GM19328 (cell line): Measurements from ENCODE around the gene CSNK1G1.
"Not testable (repeated sequence)": the region's sequence is repeated elsewhere in the genome, so short reads cannot be mapped to it uniquely, and the experiment has no call there.

Experiments used
- ATAC-seq: cut with Tn5 transposase; IDR thresholded peaks from one replicate; pipeline ENCODE4 v1.9.1; 2021; ENCODE audit warnings: mild to moderate bottlenecking, moderate library complexity; ENCODE audit not compliant: unreplicated experiment

CSNK1G1 gene

DNA sequence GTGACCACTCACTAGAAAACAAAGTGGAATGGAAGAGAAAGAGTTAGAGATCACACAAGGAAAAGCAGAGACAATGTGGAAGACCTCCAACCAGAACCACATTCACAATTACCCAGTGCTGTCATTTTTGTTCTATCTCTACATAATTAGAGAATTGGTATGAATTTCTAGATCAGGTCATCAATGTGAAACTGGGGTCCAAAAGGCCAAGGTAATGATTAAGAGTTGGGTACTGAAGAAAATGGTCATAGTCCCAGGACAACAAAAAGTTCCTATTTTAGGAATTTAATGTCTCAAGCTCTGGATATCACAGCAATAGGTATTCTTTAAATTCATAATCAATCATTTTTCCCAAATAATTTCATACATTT lies 108.5 kb downstream of the CSNK1G1 start:
- no peak for ATAC-seq

DNA sequence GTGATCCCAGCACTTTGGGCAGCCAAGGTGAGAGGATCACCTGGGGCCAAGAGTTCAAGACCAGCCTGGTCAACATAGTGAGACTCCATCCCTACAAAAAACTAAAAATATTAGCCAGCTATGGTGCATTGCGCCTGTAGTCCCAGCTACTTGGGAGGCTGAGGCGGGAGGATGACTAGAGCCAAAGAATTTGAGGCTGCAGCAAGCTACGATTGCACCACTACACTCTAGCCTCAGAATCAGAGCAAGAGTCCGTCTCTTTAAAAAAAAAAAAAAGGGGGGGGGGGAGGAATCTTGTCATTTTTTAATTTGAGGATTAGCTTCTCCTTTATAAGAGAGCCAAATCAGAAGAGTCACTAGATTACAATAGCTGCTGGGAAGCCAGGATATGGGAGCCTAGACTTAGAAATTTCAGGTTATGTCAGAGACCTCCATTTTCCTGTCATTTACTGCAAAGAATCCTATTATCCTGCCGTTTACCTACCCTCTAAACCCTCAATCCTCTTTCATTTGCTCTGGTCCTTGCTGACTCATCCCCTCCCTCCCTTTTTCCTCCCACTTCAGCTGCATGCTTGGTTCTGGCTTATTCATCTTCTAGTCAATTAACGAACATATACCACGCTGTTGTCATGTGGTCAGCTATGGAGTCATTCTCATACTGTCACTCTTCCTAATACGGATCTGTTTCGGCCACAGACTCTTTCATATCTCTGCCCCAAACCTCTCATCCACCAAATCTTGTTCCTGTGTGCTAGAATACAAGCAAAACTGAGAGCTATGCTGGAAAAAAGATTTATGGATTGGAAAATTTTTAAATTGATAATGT lies 109.4 kb downstream of the CSNK1G1 start:
- peak; percentile 68 for ATAC-seq

DNA sequence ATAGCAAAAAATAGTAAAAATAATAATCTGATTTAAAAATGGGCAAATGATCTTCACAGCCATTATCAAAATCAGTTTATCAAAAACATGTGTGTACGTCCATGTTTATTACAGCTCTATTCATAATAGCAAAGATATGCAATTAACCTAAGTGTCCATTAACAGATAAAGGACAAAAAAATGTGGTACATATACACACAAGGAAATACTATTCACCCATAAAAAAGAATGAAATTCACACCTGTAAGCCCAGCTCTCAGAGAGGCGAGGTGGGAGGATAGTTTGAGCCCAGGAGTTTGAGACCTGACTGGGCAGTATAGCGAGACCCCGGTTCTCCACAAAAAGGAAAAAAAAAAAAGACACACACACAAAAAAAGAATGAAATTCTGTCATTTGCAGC lies 110.6 kb downstream of the CSNK1G1 start:
- no peak for ATAC-seq

DNA sequence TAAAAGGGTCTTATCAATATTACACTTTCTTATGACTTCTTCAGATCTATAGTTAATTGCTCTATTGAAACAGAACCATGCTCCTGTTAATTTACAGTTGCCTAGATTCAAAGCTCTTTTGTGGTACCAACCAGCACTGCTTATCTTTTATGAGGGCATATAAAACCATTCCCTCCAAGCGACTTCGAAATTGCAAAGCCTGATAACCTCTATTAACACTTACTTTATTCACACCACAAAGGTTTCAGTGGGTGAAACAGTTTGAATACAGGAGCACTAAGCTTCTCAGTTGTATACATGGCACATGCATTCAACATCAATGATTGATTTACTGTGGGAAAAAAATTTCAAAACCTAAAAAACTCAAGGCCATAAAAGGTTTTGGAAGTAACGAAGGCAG lies 118.3 kb downstream of the CSNK1G1 start:
- no peak for ATAC-seq

DNA sequence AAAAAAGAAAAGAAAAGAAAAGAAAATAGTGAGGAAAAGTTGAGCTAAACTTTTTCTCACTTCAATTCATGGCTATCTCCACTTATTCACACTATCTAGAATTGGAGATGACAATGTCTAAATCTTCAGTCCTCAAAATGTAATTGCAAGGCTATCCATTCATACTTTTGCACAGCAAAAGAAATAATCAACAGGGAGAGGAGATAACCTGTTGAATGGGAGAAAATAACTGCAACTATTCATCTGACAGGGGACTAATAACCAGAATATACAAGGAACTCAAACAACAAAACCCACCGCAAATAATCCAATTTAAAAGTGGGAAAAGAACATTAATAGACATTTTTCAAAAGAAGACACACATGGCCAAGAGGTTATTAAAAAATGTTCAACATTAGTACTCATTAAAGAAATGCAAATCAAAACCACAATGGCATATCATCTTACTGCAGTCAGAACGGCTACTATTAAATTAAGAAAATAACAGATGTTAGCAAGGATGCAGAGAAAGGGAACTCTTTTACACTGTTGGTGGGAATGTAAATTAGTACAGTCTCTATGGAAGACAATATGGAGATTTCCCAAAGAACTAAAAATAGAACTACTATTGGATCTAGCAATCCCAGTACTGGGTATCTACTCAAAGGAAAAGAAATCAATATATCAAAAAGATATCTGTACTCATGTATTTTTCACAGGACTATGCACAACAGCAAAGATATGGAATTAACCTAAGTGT lies 119.6 kb downstream of the CSNK1G1 start:
- no peak for ATAC-seq

DNA sequence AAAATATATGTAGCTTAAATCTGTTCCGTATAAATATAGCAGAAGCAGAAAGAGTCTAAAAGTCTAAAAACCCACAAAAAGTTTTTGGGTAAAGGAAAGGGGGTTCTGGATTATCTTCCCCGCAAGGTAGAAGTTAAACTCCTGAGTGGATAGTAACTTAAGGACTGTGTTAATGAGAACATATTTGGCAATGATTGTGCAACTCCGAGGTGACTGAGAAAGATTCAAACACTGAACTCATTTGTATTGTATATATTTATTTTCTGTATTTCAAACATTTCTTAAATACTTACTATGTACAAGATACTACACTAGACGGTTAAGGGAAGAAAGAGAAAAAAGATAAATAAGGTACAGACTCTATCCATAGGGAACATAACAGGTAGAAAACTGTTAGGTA lies 120.4 kb downstream of the CSNK1G1 start:
- no peak for ATAC-seq

DNA sequence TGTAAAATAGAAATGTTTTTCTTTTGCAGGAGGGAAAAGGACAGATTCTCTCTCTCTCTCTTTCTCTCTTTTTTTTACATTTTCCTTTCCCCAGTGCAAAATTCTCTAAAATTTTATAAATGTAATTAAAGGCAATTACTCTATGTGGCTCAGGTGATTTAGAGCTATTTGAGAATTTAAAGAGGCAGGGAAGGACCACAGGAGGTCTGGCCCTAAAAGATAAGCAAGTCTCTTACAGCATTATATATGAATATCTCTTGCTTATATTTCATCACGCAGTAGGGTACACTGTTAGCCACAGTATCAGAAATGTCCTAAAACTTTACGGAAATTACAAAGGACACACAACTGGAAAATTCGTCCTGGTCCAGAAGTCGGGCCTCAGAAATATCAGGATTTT lies 122.7 kb downstream of the CSNK1G1 start:
- no peak for ATAC-seq

DNA sequence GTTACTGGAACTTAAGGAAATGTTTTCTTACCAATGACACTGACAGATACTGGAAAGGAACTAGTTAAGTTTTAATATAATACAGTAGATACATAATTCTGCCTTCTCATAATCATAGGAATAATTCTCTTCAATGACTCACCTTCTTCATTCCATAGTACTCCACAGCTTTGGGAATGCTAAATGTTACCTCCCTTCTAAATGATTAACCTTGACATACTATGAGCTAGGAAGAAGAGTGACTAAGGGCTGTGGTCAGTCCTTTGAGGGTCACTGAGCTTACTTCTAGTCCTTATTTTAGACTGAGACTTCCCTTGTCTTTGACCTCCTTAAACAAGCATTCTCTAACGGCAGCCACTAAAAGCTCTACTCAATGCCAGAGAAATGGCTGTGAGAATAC lies 123.6 kb downstream of the CSNK1G1 start:
- no peak for ATAC-seq

DNA sequence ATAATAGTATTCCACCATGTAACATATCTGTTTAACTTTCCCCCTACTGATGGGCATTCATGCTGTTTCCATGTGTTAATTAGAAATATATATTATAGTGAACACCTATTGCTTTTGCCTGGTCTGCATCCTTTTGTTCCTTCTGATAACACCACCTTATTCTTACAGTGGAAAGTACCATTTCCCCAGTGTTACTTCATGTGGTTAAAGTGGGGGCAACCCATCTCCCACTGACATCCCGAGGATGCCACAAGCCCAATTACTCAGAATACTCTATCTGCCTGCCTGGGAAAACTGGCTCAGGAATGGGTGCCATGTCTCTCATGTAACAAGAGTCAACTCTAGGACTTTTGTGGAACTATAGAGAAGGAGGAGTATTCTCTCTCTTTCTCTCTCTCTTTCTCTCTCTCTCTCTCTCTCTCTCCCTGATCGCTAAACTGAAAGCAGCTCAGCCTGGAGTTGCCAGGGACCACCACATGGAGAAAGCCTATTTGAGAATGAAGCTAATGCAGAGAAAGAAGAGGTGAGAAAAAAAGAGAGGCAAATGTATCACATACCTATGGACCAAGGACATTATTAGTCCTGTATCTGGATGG lies 126.7 kb downstream of the CSNK1G1 start:
- ATAC-seq: no peak

DNA sequence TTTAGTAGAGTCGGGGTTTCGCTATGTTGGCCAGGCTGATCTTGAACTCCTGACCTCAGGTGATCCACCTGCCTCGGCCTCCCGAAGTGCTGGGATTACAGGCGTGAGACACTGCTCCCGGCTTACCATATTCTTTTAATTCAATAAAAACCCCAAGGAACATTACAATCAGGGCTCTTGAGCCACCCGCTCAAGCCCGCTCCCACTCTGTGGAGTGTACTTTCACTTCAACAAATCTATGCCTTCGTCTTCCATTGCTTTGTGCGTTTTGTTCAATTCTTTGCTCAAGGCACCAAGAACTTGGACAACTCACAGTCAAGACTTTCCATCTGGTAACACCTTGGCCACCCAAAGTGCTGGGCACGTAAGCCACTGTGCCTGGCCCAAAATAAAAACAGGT lies 130.2 kb downstream of the CSNK1G1 start:
- no peak for ATAC-seq

DNA sequence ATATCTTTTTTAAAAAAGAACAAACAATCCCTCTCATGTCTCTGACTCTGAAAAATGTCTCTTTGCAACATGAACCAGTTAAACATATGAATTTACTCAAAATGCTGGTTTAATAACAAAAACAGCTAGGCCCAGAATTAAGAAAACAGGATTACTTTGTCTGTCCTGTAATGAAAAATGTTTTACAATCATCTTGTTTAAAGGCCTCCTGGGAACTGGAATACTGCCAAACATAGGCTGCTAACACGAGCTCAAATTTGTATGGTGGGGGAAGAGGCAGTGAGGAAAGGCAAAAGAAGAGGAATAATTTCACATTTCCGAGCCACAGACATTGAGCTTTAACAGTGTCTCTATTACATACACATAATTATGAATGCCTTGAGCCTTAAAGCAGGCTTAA lies 131.5 kb downstream of the CSNK1G1 start:
- no peak for ATAC-seq

DNA sequence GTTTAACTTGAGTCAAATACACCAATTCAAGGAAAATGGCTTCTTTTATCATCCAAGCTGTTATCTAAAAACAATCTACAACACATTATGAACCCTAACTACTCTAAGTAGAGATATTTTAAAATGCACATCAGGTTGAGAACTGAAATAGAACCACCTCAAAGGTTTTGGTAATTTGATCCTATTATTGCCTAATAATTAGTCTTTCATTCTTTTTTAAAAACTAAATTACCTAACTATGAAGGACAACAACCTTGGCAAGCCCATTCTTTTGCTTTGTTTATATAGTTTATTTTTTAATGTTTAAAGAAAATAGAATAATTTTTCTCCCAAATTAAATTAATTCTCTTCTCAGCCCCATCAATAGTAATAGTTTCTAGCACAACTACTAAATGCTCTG lies 132.1 kb downstream of the CSNK1G1 start:
- no peak for ATAC-seq

DNA sequence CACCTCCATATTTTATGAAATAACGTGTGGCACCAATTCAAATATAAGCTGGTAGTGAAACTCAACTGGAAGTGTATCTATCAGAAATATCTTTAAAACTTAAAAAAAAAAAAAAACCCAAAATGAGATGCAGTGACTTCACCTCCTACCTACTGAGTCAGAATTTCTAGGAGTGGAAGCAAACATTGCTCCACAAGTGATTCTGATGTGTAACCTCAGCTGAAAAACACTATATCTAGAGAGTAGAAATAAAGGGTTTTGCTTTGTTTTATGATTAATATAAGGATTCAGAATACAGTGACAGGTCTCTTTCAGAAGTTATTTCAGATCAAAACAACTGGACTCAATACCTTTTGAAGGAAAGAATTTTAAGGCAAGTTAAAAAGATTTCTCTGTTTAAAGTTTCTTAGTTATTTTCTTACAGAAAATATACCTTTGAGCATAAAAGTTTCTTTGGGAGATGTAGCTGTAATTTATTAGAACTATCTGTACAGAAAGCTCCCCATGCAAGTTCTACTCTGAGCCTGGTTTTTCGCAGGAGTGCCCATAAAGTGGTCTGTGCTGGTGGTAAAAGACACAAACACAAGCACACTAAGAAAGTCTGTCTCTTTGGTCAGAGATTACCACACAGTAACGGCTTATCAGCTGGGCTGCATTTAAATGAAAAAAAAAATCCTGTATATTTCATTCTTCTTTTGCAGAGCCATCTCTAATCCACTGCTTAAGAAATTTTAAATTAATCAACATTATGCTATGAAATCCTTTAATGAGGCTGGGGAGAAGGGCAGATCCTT lies 133.2 kb downstream of the CSNK1G1 start:
- ATAC-seq: no peak

DNA sequence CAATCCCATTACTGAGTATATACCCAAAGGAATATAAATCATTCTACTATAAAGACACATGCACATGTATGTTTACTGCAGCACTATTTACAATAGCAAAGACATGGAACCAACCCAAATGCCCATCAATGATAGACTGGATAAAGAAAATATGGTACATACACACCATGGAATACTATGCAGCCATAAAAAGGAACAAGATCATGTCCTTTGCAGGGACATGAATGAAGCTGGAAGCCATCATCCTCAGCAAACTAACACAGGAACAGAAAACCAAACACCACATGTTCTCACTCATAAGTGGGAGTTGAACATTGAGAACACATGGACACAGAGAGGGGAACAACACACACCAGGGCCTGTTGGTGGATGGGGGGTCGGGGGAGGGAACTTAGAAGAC lies 134.1 kb downstream of the CSNK1G1 start:
- ATAC-seq: not testable (repeated sequence)

DNA sequence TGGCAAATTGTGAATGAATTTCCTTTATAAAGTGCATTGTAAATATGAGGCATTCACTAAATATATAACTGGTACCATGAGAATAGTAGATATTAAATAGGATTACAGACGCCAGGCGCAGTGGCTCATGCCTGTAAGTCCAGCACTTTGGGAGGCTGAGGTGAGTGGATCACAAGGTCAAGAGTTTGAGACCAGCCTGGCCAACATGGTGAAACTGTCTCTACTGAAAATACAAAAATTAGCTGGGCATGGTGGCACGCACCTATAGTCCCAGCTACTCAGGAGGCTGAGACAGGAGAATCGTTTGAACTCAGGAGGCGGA lies 138.6 kb downstream of the CSNK1G1 start:
- ATAC-seq: not testable (repeated sequence)

DNA sequence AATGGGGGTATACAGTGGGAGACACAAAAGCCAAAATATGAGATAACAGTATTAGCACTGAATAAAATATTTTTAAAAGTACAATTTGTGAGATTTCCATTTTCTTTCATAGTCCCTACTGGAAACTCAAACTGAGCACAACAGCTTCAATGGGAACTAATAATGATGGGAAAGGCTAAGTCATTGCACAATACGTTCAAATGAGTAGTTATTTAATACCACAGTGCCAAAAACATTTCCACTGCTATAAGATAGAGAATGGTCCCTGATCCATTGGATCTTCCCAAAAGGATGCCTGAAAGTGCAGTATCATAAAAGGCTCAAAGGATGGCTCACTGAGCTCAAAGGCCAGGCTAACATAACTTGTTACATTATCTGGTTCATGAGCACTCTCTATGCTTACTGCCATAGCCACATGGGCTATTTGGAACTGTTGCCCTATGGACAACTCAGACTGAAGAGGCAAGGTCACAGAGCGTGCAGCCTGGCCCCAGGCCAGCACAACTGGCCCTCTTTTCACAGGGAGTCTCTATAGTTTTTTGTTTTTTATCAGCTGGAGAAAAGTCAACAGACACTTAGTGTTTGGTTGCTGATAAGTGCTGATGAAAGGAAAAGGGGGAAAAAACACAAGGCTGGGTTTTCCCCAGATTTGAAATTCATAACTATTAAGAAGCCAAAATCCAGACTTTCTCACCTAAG lies 139.1 kb downstream of the CSNK1G1 start:
- no peak for ATAC-seq

DNA sequence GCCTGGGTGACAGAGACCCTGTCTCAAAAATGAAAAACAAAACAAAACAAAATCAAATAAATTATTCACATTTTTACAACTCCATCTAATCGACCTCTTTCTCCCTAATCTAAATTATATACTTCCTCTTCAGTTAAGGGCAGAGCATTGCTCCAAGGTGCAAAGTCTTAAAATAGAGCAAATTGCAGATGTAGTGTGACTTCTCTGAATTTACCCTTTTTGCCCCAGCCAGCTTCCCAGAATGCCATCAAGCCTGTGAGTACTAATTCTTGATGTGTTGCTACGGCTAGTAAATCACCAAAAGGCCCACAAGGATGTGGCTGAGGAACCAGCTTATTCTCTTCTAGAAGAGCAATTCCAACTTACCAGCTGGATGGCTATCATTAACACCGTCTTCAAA lies 139.8 kb downstream of the CSNK1G1 start:
- no peak for ATAC-seq

DNA sequence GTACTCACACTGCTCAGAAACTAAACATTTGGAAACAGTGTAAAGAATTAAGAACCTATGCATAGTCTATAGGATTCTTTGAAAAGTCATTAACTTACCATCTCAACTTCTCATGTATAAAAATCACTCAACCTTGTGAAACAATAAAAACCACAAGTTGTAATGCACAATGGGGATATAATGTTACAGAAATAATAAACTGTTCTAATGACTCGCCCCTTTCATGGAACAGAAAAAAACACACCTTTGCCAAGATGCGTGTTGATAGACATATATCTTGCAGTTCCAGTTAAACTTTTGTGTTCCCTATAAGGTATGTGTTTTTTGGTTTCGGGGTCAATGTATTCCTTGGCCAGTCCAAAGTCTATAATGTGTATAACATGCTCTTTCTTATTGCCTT lies 142.3 kb downstream of the CSNK1G1 start:
- no peak for ATAC-seq

DNA sequence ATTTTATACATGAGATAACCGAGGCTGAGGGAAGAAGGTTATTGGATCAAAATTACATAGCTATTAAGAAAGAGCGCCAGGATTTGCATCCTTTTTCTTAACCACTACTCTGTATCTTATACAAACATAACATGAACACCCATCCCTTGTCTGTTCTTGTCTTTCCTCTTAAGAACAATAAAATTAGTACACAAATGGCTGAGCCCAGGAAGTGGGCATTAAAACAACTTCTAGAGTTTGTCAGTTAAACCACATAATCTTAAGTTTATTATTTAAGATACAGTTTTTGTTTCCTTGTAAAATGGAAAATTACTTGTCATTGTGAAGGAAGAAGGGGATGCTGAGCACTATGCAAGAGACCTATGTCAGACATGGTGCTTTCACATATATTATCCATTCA lies 144.3 kb downstream of the CSNK1G1 start:
- ATAC-seq: no peak

DNA sequence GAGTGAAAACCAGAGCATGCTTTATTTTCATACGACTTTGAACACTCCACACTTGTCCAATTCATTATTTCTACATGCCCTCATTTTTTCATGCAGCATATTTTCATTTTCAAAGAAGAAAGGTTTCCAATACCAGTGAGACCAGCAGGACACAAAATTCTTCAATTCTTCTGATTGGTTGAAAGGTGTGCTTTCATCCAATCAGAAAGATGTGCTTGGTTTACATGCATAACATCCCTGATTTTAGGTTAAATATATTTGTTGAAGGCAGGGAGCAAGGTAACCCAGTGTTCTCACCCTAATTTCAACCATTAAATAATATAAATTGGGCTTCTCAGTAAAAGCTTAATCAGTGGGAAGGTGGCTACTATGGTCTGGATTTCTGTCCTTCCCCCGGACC lies 145.6 kb downstream of the CSNK1G1 start:
- ATAC-seq: no peak
